ENCODE measurements around the gene TPH2.

Gene TPH2

GRCh38 chr12:71942703-71943102 is 4.1 kb downstream of the TPH2 start:
- no peak overlapping the region for H3K4me3 ChIP-seq (ENCODE audit: low read length in 2 of 2)
- H3K36me3 ChIP-seq (ENCODE audit: control insufficient read depth in 2 of 2, insufficient read depth in 2 of 2, low read length in 2 of 2) = no peaks in the 10 kb centered on the region
- no peak overlapping the region for H3K27ac ChIP-seq (ENCODE audit: low read depth in 2 of 2, low read length in 2 of 2)
- H3K4me1 ChIP-seq (ENCODE audit: control insufficient read depth in 2 of 2, insufficient read depth in 2 of 2, low read length in 2 of 2) = no peaks in the 10 kb centered on the region
- no peak overlapping the region for H3K9ac ChIP-seq (ENCODE audit: low read depth in 1 of 2, low read length in 2 of 2)
- H3K27me3 ChIP-seq (ENCODE audit: control insufficient read depth in 2 of 2, insufficient read depth in 2 of 2, low read length in 2 of 2) = peaks cover 0 to 14% of the 10 kb centered on the region in 2 donors
- no peaks in the 10 kb centered on the region for H3K9me3 ChIP-seq (ENCODE audit: control insufficient read depth in 2 of 2, low read length in 2 of 2)

GRCh38 chr12:71945121-71945520 is 6.5 kb downstream of the TPH2 start:
- no peaks in the 10 kb centered on the region for H3K36me3 ChIP-seq (ENCODE audit: control insufficient read depth in 2 of 2, insufficient read depth in 2 of 2, low read length in 2 of 2)
- H3K27me3 ChIP-seq (ENCODE audit: control insufficient read depth in 2 of 2, insufficient read depth in 2 of 2, low read length in 2 of 2) = peaks cover 0 to 10% of the 10 kb centered on the region in 2 donors
- no peaks in the 10 kb centered on the region for H3K4me1 ChIP-seq (ENCODE audit: control insufficient read depth in 2 of 2, insufficient read depth in 2 of 2, low read length in 2 of 2)
- no peak overlapping the region for H3K9ac ChIP-seq (ENCODE audit: low read depth in 1 of 2, low read length in 2 of 2)
- H3K9me3 ChIP-seq (ENCODE audit: control insufficient read depth in 2 of 2, low read length in 2 of 2) = no peaks in the 10 kb centered on the region
- H3K4me3 ChIP-seq (ENCODE audit: low read length in 2 of 2) = no peak overlapping the region
- H3K27ac ChIP-seq (ENCODE audit: low read depth in 2 of 2, low read length in 2 of 2) = no peak overlapping the region

- H3K27ac ChIP-seq (ENCODE audit: low read depth in 2 of 2, low read length in 2 of 2) = no peak overlapping the region
- H3K4me3 ChIP-seq (ENCODE audit: low read length in 2 of 2) = no peak overlapping the region
- H3K27me3 ChIP-seq (ENCODE audit: control insufficient read depth in 2 of 2, insufficient read depth in 2 of 2, low read length in 2 of 2) = peaks cover 0 to 10% of the 10 kb centered on the region in 2 donors
- no peak overlapping the region for H3K9ac ChIP-seq (ENCODE audit: low read depth in 1 of 2, low read length in 2 of 2)
- H3K9me3 ChIP-seq (ENCODE audit: control insufficient read depth in 2 of 2, low read length in 2 of 2) = no peaks in the 10 kb centered on the region
- no peaks in the 10 kb centered on the region for H3K4me1 ChIP-seq (ENCODE audit: control insufficient read depth in 2 of 2, insufficient read depth in 2 of 2, low read length in 2 of 2)
- H3K36me3 ChIP-seq (ENCODE audit: control insufficient read depth in 2 of 2, insufficient read depth in 2 of 2, low read length in 2 of 2) = no peaks in the 10 kb centered on the region
Measured at GRCh38 chr12:71945883-71946282, 7.2 kb downstream of the TPH2 start.

- Histone ChIP-seq H3K27me3 (ENCODE audit: control insufficient read depth in 2 of 2, insufficient read depth in 2 of 2, low read length in 2 of 2) (peaks cover 0 to 4% of the 10 kb centered on the region in 2 donors), H3K27ac (ENCODE audit: low read depth in 2 of 2, low read length in 2 of 2) (no peak overlapping the region), H3K36me3 (ENCODE audit: control insufficient read depth in 2 of 2, insufficient read depth in 2 of 2, low read length in 2 of 2) (no peaks in the 10 kb centered on the region), H3K9me3 (ENCODE audit: control insufficient read depth in 2 of 2, low read length in 2 of 2) (no peaks in the 10 kb centered on the region), H3K4me3 (ENCODE audit: low read length in 2 of 2) (no peak overlapping the region), H3K4me1 (ENCODE audit: control insufficient read depth in 2 of 2, insufficient read depth in 2 of 2, low read length in 2 of 2) (no peaks in the 10 kb centered on the region), H3K9ac (ENCODE audit: low read depth in 1 of 2, low read length in 2 of 2) (no peak overlapping the region)
Measured at GRCh38 chr12:71947645-71948105, 9.0 kb downstream of the TPH2 start.

GRCh38 chr12:71948390-71948789 is 9.7 kb downstream of the TPH2 start:
- Histone ChIP-seq H3K27ac (ENCODE audit: low read depth in 2 of 2, low read length in 2 of 2) (no peak overlapping the region), H3K9ac (ENCODE audit: low read depth in 1 of 2, low read length in 2 of 2) (no peak overlapping the region), H3K4me1 (ENCODE audit: control insufficient read depth in 2 of 2, insufficient read depth in 2 of 2, low read length in 2 of 2) (no peaks in the 10 kb centered on the region), H3K36me3 (ENCODE audit: control insufficient read depth in 2 of 2, insufficient read depth in 2 of 2, low read length in 2 of 2) (no peaks in the 10 kb centered on the region), H3K9me3 (ENCODE audit: control insufficient read depth in 2 of 2, low read length in 2 of 2) (no peaks in the 10 kb centered on the region), H3K4me3 (ENCODE audit: low read length in 2 of 2) (no peak overlapping the region), H3K27me3 (ENCODE audit: control insufficient read depth in 2 of 2, insufficient read depth in 2 of 2, low read length in 2 of 2) (peaks cover 0 to 4% of the 10 kb centered on the region in 2 donors)

GRCh38 chr12:71949646-71950045 is 11.0 kb downstream of the TPH2 start:
- no peak overlapping the region for H3K27ac ChIP-seq (ENCODE audit: low read depth in 2 of 2, low read length in 2 of 2)
- peaks cover 0 to 4% of the 10 kb centered on the region in 2 donors for H3K27me3 ChIP-seq (ENCODE audit: control insufficient read depth in 2 of 2, insufficient read depth in 2 of 2, low read length in 2 of 2)
- no peak overlapping the region for H3K4me3 ChIP-seq (ENCODE audit: low read length in 2 of 2)
- H3K36me3 ChIP-seq (ENCODE audit: control insufficient read depth in 2 of 2, insufficient read depth in 2 of 2, low read length in 2 of 2) = no peaks in the 10 kb centered on the region
- no peak overlapping the region for H3K9ac ChIP-seq (ENCODE audit: low read depth in 1 of 2, low read length in 2 of 2)
- no peaks in the 10 kb centered on the region for H3K4me1 ChIP-seq (ENCODE audit: control insufficient read depth in 2 of 2, insufficient read depth in 2 of 2, low read length in 2 of 2)
- no peaks in the 10 kb centered on the region for H3K9me3 ChIP-seq (ENCODE audit: control insufficient read depth in 2 of 2, low read length in 2 of 2)

GRCh38 chr12:71950404-71950803 is 11.8 kb downstream of the TPH2 start:
- Histone ChIP-seq H3K4me1 (ENCODE audit: control insufficient read depth in 2 of 2, insufficient read depth in 2 of 2, low read length in 2 of 2) (no peaks in the 10 kb centered on the region), H3K9me3 (ENCODE audit: control insufficient read depth in 2 of 2, low read length in 2 of 2) (no peaks in the 10 kb centered on the region), H3K36me3 (ENCODE audit: control insufficient read depth in 2 of 2, insufficient read depth in 2 of 2, low read length in 2 of 2) (no peaks in the 10 kb centered on the region), H3K4me3 (ENCODE audit: low read length in 2 of 2) (no peak overlapping the region), H3K9ac (ENCODE audit: low read depth in 1 of 2, low read length in 2 of 2) (no peak overlapping the region), H3K27me3 (ENCODE audit: control insufficient read depth in 2 of 2, insufficient read depth in 2 of 2, low read length in 2 of 2) (peaks cover 0 to 4% of the 10 kb centered on the region in 2 donors), H3K27ac (ENCODE audit: low read depth in 2 of 2, low read length in 2 of 2) (no peak overlapping the region)

- no peaks in the 10 kb centered on the region for H3K36me3 ChIP-seq (ENCODE audit: control insufficient read depth in 2 of 2, insufficient read depth in 2 of 2, low read length in 2 of 2)
- no peaks in the 10 kb centered on the region for H3K9me3 ChIP-seq (ENCODE audit: control insufficient read depth in 2 of 2, low read length in 2 of 2)
- H3K27ac ChIP-seq (ENCODE audit: low read depth in 2 of 2, low read length in 2 of 2) = no peak overlapping the region
- H3K4me1 ChIP-seq (ENCODE audit: control insufficient read depth in 2 of 2, insufficient read depth in 2 of 2, low read length in 2 of 2) = no peaks in the 10 kb centered on the region
- peaks cover 0 to 4% of the 10 kb centered on the region in 2 donors for H3K27me3 ChIP-seq (ENCODE audit: control insufficient read depth in 2 of 2, insufficient read depth in 2 of 2, low read length in 2 of 2)
- H3K9ac ChIP-seq (ENCODE audit: low read depth in 1 of 2, low read length in 2 of 2) = no peak overlapping the region
- H3K4me3 ChIP-seq (ENCODE audit: low read length in 2 of 2) = no peak overlapping the region
Measured at GRCh38 chr12:71950819-71951218, 12.2 kb downstream of the TPH2 start.

GRCh38 chr12:71954083-71954778 is 15.6 kb downstream of the TPH2 start:
- no peak overlapping the region for H3K27ac ChIP-seq (ENCODE audit: low read depth in 2 of 2, low read length in 2 of 2)
- H3K9ac ChIP-seq (ENCODE audit: low read depth in 1 of 2, low read length in 2 of 2) = no peak overlapping the region
- H3K27me3 ChIP-seq (ENCODE audit: control insufficient read depth in 2 of 2, insufficient read depth in 2 of 2, low read length in 2 of 2) = no peaks in the 10 kb centered on the region
- H3K4me3 ChIP-seq (ENCODE audit: low read length in 2 of 2) = no peak overlapping the region
- H3K36me3 ChIP-seq (ENCODE audit: control insufficient read depth in 2 of 2, insufficient read depth in 2 of 2, low read length in 2 of 2) = no peaks in the 10 kb centered on the region
- no peaks in the 10 kb centered on the region for H3K4me1 ChIP-seq (ENCODE audit: control insufficient read depth in 2 of 2, insufficient read depth in 2 of 2, low read length in 2 of 2)
- no peaks in the 10 kb centered on the region for H3K9me3 ChIP-seq (ENCODE audit: control insufficient read depth in 2 of 2, low read length in 2 of 2)

GRCh38 chr12:71954861-71955260 is 16.2 kb downstream of the TPH2 start:
- H3K27me3 ChIP-seq (ENCODE audit: control insufficient read depth in 2 of 2, insufficient read depth in 2 of 2, low read length in 2 of 2) = no peaks in the 10 kb centered on the region
- no peak overlapping the region for H3K9ac ChIP-seq (ENCODE audit: low read depth in 1 of 2, low read length in 2 of 2)
- H3K4me3 ChIP-seq (ENCODE audit: low read length in 2 of 2) = no peak overlapping the region
- H3K4me1 ChIP-seq (ENCODE audit: control insufficient read depth in 2 of 2, insufficient read depth in 2 of 2, low read length in 2 of 2) = no peaks in the 10 kb centered on the region
- no peak overlapping the region for H3K27ac ChIP-seq (ENCODE audit: low read depth in 2 of 2, low read length in 2 of 2)
- H3K36me3 ChIP-seq (ENCODE audit: control insufficient read depth in 2 of 2, insufficient read depth in 2 of 2, low read length in 2 of 2) = no peaks in the 10 kb centered on the region
- no peaks in the 10 kb centered on the region for H3K9me3 ChIP-seq (ENCODE audit: control insufficient read depth in 2 of 2, low read length in 2 of 2)
